NCI-H69 (cell line): ENCODE measurements around the gene MTA3.

ENCODE experiments used
- DNase-seq: peaks from one replicate; lab custom pipeline; 2025; lab: John Stamatoyannopoulos, UW

Gene MTA3

GRCh38 chr2:42787424-42787787 is 219.0 kb downstream of the MTA3 start:
- DNase-seq, result no peak

DNA sequence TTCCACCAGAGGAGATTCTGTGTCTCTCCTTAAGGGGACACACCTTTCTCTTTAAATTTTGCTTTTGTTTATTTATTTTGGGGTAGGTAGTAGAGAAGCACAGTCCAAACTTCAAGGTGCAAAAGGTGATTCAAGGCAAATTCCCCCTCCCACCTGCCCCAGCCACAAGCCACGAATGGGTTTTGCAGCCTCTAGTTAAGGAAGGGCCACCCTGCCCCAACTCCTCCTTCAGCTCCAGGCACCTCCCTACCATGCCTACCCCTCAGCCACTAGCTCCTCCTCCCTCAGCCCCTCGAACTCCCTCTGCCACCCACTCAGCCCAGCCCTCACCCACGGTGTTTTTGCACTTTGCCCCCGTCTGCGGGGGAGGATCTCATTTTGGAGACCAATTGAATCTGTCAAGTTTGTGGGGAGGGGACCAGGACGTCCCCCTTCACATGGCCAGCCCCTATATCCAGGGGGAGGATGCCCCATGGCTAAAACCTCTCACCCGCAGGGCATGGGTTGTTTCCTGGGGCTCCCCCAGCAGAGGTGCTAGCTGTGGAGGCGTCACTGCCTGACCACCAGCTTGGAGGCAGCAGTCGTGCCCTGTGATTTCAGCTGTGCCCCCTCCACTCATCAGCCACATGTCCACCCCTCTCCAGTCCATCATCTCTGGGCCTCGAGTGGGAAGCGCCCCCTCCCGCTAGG is 219.5 kb downstream of the MTA3 start:
- no peak for DNase-seq

DNA sequence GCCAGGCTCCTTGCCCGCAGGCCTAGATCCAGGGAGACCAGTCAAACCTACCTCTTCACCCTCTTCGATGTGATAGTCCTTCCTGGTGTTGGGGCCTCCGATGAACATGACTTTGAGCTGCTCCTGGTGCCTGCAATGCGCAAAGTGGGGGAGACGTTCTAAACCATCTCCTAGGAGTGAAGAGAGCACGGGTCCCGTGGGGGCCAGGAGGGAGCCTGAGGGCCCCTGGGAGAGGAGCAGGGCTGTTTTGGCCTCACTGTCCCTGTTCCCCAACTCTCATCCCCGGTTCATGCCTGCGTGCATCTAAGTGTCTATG is 220.0 kb downstream of the MTA3 start:
- no peak for DNase-seq

DNA sequence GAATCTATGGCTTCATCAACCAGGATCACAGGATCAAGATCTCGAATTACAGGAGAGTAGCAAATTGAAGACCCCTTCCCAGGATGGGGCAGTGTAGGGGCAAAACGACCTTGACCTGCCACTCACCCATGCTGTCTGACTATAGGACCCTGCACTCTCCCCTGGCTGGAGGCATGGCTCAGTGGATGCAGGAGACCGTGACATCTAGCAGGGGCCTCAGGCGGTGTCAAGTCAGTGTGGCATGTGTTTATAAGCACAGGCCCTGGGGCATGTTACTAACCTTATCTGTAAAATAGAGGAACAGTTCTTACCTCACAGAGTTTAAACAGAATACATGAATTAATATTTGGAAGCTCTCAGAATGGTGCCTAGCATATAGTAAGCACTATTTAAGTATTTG is 220.4 kb downstream of the MTA3 start:
- no peak for DNase-seq

GRCh38 chr2:42789751-42790150 is 221.3 kb downstream of the MTA3 start:
- DNase-seq, result no peak

DNA sequence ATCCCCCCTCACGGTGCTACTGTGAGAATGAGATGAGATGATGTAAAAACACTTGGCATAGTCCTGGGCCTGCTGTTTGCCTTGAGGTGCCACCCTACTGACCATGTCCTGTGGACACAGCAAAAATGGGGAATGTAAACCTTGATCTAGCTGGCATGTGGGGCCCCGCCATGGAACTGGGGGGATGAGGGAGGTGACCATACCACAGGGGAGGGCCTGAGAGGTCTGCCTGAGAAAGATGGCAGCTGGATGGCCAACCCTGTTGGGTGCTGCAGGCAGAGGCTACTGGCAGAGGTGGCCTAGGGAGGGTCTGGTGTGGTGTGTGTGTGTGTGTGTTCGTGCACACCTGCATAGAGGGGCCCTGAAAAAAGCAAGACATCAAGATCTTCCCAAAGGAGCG is 223.2 kb downstream of the MTA3 start:
- no peak for DNase-seq

- no peak for DNase-seq
These were observed 223.7 kb downstream of the MTA3 start for GRCh38 chr2:42792087-42792582.

- DNase-seq, result peak; percentile 40
These were observed 224.3 kb downstream of the MTA3 start, which contains the start of gene HAAO for GRCh38 chr2:42792583-42793333. HAAO (minus strand) TSS chr2:42792583; CDS start chr2:42792536, 47 bp downstream.

GRCh38 chr2:42793334-42794270 is 225.2 kb downstream of the MTA3 start:
- no peak for DNase-seq

DNA sequence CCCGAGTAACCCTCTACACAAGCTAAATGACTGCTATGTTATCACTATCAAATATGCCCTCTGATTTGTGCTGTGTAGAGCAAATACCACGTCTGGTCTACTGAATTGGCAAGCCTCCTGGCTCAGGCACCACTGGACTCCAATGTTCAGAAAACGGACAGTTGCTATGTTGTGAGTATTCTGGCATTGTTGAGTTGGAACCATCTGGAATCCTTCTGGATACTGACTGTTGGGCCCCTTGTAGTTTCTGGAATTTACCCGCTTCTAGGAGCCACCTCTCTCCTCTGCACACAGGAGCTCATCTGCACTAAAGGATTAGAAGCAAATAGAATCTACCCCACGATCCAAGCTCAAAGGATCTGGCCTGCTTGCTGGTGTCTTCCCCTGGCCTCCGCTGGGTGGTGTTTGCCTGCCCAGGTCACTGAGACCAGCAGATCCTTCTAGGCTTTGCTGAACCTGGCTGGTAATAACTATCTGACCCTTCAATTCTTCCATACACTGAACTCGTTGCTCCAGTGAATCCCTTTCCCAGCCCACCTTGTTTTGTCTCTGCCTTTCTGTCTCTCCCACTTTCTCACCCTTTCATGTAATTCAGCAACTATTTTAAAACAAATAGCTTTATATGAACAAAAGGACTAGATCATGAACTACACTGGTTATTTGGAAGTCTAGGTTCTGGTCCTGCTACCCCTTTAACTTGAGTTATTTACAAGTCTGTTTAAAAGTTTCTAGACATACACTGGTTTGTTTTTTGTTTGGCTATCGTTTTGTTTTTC is 226.0 kb downstream of the MTA3 start:
- no peak for DNase-seq

GRCh38 chr2:42795275-42795674 is 226.8 kb downstream of the MTA3 start:
- DNase-seq, result no peak

- DNase-seq, result peak; percentile 15
These were observed 227.4 kb downstream of the MTA3 start for GRCh38 chr2:42795841-42796301.

- no peak for DNase-seq
These were observed 228.2 kb downstream of the MTA3 start for GRCh38 chr2:42796427-42797248.

- no peak for DNase-seq
These were observed 228.8 kb downstream of the MTA3 start for GRCh38 chr2:42797281-42797680.

DNA sequence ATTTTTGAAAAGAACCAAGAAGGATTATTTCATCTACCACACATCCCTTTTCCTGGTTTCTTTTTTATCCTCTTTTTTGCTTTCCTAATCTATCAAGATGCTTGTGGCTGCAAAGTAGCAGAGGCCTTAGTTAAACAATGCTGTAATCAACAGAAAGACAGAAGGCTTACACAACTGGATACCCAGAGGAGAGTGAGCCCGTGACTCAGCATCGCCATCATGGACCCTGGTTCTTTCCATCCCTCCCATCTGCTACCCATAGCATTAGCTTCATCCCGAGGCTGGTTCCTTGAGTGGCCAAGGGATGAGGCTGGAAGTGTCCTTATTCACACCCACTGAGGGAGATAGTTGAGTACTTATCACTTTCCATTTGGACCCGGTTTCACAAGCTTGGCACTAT is 231.4 kb downstream of the MTA3 start:
- no peak for DNase-seq

DNA sequence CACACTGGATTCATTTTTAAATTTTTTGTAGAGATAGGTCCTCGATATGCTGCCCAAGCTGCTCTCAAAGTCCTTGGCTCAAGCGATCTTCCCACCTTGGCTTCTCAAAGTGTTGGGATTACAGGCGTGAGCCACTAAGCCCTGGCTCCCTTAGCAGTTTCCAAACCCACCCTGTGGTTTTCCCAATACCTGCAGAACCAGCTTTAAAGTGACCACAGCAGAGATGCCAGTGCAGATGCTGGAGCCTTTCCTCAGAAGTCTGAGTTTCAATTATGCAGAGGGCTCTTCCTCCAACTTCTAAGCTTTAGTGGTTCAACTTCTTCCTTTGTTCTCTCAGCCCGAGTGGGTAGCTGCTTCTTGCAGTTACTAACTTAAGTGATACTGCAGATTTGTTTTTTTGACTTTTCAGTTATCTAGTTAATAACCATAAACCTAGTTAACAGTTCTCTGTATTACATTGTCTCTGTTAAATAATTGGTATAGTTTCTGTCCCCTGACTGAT is 232.1 kb downstream of the MTA3 start:
- DNase-seq, result no peak

GRCh38 chr2:42800981-42801380 is 232.5 kb downstream of the MTA3 start:
- DNase-seq, result no peak

DNA sequence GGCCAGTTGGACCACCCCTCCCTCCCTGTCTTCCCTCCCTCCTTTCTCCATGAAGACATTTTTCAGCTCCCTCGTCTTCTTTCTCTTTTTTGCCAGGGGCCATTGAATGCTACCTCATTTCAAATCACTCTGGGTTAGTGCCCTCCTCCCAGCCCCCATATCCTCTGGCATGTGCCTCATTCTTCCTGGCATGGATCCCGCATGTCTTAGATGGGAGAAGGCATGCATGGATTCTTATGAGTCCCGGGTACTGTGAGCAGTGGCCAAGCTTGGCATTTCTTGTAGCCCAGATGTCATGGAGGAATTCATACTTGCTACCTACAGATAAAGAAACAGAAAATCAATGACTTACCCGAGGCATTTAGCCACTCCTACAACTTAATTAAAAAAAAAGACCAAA is 232.9 kb downstream of the MTA3 start:
- DNase-seq, result no peak

GRCh38 chr2:42802150-42802549 is 233.7 kb downstream of the MTA3 start:
- DNase-seq, result no peak

DNA sequence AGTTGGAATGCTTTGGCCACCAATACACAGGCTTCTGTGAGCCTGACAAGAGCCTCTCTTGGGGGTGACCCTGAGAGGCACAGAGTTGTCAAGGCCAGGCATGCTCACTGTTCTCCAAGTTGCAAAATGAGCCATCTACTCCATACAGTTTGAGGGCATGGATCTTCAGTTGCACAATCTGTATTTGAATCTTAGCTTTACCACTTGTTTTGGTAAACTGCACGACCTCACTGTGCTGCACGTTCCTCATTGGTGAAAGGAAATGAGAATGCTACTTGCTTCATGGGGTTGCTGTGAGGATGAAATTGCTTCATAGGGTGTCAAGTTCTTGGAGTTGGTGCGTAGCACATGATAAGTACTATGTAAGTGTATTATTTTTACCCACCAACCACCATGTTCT is 235.9 kb downstream of the MTA3 start:
- DNase-seq, result no peak

GRCh38 chr2:42804891-42805290 is 236.5 kb downstream of the MTA3 start:
- peak; percentile 7 for DNase-seq
